Measurements from ENCODE around the gene SMIM7.
A peak's percentile ranks its signal among the peaks of the same experiment; 100 is the strongest.

Gene SMIM7

GRCh38 chr19:16659832-16660708 lies at the start of gene SMIM7:
SMIM7 (minus strand) TSS chr19:16660144; CDS start chr19:16660110, 34 bp downstream.
- peak; percentile 98 for DNase-seq (ENCODE audit: low read depth)
- H3K4me3 ChIP-seq (ENCODE audit: control insufficient read depth, low read depth, low read length): peak within 1 kb of the TSS; percentile 75
- TF ChIP-seq CTCF (conservative IDR thresholded peaks at IDR 0.05; ENCODE audit: control insufficient read depth, insufficient read depth, low read depth, low read length): no peak

- TF ChIP-seq CTCF (conservative IDR thresholded peaks at IDR 0.05; ENCODE audit: control insufficient read depth, insufficient read depth, low read depth, low read length): no peak
Measured at GRCh38 chr19:16703677-16704076, 43.7 kb upstream of the SMIM7 start.

GRCh38 chr19:16702123-16702522 lies 42.2 kb upstream of the SMIM7 start:
- no peak overlapping the region for H3K4me3 ChIP-seq (ENCODE audit: control insufficient read depth, low read depth, low read length)
- TF ChIP-seq CTCF (conservative IDR thresholded peaks at IDR 0.05; ENCODE audit: control insufficient read depth, insufficient read depth, low read depth, low read length): no peak
- DNase-seq (ENCODE audit: low read depth): peak; percentile 77

More at GRCh38 chr19:16703677-16704076, 43.7 kb upstream of the SMIM7 start:
- no peak overlapping the region for H3K4me3 ChIP-seq (ENCODE audit: control insufficient read depth, low read depth, low read length)
- DNase-seq (ENCODE audit: low read depth): no peak

- DNase-seq (ENCODE audit: low read depth): no peak
- TF ChIP-seq CTCF (conservative IDR thresholded peaks at IDR 0.05; ENCODE audit: control insufficient read depth, insufficient read depth, low read depth, low read length): no peak
Measured at GRCh38 chr19:16698914-16699313, 39.0 kb upstream of the SMIM7 start.

GRCh38 chr19:16688084-16688483 lies 28.1 kb upstream of the SMIM7 start:
- no peak for DNase-seq (ENCODE audit: low read depth)
- no peak overlapping the region for H3K4me3 ChIP-seq (ENCODE audit: control insufficient read depth, low read depth, low read length)
- no peak for TF ChIP-seq CTCF (conservative IDR thresholded peaks at IDR 0.05; ENCODE audit: control insufficient read depth, insufficient read depth, low read depth, low read length)

More at GRCh38 chr19:16698914-16699313, 39.0 kb upstream of the SMIM7 start:
- H3K4me3 ChIP-seq (ENCODE audit: control insufficient read depth, low read depth, low read length): no peak overlapping the region

- DNase-seq (ENCODE audit: low read depth): no peak
- no peak for TF ChIP-seq CTCF (conservative IDR thresholded peaks at IDR 0.05; ENCODE audit: control insufficient read depth, insufficient read depth, low read depth, low read length)
- no peak overlapping the region for H3K4me3 ChIP-seq (ENCODE audit: control insufficient read depth, low read depth, low read length)
Measured at GRCh38 chr19:16684216-16684615, 24.3 kb upstream of the SMIM7 start.
